ENCODE measurements around the gene RPL12.
"Not testable (repeated sequence)": the region's sequence is repeated elsewhere in the genome, so short reads cannot be mapped to it uniquely, and the experiment has no call there.

Gene RPL12

DNA sequence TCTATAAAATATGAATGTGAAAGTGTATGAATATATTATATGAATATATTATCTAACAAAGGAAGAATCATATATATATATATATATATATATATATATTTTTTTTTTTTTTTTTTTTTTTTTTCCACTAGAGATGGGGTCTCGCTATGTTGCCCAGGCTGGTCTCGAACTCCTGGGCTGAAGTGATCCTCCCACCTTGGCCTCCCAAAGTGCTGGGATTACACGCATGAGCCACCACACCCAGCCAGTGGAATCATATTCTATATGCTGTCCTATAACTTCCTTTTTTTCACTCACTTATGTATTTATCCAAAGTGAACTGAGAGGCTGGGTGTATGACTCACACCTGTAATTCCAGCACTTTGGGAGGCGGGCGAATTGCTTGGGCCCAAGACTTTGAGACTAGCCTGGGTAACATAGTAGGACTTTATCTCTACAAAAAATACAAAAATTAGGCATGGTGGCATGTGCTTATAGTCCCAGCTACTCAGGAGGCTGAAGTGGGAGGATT lies 15.3 kb upstream of the RPL12 start:
- DNase-seq = not testable (repeated sequence)

DNA sequence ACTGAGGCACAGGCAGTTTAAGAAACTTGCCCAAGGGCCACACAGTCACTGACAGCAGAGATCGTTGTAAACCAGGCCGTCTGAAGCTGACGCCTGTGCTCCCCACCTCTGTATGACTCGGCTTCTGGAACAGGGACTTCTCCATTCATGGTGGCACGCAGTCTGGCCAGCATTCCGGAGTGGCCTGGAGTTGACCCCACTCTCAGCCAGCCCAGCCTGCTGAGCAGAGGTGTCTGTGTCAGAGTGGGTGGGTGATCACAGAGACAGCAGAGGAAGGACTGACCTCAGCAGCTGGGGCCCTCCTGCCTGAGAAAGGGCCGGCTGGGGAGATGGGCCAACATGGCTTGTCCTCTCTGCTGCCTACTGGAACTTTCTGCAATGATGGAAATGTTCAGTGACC lies 12.7 kb upstream of the RPL12 start:
- no peak for DNase-seq

- DNase-seq = no peak
These were observed 12.2 kb upstream of the RPL12 start for GRCh38 chr9:127463382-127463781.

- no peak for DNase-seq
These were observed 7.7 kb upstream of the RPL12 start for GRCh38 chr9:127458921-127459320.

GRCh38 chr9:127457191-127457878 lies 6.1 kb upstream of the RPL12 start:
- no peak for DNase-seq

DNA sequence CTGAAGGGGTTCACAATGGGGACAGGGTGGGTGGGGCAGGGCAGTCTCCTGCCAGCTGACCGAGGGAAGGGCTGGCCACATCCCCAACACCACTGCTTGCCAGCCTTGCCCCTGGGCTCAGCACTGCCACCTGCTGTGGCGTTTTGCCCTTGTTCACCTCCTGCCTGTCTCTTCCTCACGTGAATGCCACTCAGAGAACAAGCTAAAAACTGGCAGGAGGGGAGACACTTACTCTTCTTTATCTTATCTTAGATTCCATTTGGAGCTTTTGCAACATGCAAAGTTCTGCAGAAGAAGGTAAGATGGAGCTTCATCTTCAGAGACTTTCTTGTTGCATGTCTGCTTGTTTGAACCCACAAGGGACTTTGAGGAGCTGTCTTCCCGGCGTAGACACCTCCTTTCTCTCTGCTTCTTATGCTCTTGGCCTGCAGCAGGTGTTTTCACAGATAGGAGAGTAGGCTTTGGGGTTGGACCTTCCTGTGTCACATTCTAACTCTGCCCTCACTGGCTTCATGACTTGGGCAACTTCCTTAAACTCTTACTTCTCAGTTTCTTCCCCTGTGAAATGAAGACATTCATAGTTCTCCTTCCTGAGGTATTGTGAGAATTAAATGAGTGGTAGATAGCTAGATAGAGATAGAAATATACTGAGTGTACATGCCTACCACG lies 4.3 kb upstream of the RPL12 start:
- DNase-seq = no peak

- no peak for DNase-seq
These were observed 1.5 kb upstream of the RPL12 start for GRCh38 chr9:127452691-127453090.

DNA sequence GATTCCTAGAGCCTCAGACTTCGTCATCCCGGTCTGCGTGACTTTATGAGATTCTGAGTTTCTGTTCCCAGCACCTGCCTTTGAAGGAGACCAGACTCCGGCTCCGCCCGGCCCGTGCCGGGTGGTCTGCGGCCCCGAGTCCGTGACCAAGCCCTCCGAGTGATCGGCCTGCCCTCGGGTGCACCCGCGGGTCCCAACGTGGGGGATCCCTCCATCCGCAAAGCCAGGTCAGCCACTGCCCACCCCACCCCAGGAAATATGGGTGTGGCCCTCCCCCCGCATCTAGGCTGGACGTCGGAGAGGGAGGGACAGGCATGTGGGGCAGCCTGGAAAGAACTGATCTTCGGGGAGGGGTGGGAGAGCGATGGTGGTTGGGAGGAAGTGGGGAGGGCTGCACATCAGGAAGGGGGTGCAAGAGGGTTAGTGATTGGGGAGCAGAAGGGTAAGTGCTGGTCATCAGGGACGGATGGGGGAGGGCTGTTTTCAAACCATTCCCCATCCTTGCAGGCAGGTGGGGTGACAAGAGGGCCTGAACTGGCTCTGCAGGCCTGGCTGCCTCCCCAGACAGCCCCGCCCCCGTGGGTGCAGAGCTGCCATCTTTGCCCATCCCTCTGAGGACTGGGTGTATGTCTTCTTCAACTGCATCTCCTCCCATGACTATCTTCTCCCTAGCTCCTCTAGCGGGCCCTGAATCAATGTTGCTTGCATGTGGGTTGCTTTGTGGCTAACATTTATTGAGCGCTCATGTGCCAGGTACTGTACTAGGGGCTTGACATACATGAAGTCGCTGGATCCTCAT lies 851 bp upstream of the RPL12 start:
- peak; percentile 32 for DNase-seq

GRCh38 chr9:127451608-127451857 lies 327 bp upstream of the RPL12 start:
- no peak for DNase-seq

- peak; percentile 42 for DNase-seq
These were observed 904 bp downstream of the RPL12 start for GRCh38 chr9:127450243-127450760.

DNA sequence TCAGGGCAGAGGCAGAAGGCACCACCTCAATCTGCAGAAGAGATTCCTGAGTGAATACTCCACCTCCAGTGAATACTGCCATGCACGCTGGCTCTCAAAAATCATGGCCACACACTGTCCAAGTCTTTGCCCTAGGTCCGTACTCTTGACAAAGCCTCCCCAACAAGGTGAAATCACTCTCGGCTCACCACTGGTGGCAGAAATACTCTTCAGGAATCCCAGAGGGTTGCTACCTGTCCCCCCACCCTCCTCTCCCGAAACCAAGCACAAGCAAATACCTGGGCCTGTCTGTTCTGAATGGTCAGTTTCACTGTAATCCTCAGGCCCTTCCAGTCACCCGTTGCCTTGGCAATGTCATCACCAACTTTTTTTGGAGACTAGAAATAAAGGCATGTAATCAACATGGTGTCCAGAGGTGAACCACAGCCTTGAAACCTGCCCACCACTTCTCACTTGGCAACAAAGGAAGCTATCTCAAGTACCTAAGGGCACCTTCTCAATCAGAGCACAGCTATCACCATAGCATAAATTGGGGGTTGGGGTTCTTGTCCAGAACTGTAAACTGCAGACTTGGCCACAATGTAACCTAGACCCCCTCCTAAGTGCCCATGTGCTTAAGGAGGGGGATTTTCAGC lies 1.8 kb downstream of the RPL12 start:
- DNase-seq = no peak

DNA sequence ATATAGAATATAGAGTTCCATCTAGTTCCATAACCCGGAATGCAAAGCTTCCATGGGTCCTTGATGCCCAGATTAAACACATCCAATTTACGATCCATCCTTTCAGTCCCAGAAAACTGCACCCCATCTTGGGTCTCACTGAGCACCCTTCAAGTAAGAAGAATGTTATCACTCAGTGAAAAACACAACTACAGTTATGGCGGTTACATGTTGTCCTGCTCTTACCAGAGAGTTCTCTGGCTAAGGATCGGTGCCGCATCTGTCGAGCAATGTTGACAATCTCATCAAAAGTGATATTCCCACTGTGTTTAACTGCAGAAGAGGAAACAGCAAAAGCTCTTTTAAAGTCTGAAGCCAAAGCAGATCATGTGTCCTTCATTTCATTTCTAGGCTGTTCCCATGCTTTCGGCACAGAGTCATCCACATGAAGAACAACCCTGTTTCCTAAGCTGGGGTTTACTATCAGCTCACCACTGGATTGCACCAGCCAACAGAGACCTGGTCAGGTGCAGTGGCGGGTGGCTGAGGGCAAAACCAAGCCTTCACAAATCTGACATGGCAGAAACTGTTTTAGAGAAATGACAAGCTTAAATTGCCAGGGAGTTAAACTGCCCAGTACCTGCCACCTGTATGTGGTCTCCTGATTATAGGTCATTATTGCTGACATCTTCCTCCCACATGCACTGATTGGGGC lies 2.9 kb downstream of the RPL12 start:
- no peak for DNase-seq

DNA sequence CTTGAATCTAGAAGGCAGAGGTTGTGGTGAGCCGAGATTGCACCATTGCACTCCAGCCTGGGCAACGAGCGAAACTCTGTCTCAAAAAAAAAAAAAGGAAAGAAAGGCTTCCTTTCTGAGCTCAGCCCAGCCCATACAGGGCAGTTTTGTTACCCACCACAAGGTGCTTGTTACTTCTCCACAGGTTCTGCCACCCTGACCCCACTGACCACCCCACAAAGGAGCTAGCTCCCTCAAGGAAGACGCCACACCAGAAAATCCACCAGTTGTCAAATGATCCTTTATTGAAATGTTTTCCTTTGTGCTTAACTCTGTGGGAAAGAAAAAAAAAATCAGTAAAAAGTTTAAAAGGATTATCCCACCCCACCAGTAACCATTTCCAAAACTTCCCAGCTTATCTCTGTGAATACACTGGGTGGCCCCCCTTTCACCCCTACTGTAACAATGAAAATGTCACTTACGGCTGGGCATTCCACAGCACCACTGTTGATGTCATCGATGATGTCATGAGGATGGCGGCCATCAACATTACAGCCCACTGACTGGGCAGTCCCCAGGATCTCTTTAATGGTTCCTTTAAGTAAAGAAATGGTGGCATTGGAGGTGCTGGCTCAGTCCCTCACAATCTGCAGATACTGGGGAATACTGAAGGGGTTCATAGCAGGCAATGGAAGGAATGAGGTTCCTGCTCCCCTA lies 3.6 kb downstream of the RPL12 start:
- no peak for DNase-seq

- DNase-seq = no peak
These were observed 4.3 kb downstream of the RPL12 start for GRCh38 chr9:127446713-127447415.

DNA sequence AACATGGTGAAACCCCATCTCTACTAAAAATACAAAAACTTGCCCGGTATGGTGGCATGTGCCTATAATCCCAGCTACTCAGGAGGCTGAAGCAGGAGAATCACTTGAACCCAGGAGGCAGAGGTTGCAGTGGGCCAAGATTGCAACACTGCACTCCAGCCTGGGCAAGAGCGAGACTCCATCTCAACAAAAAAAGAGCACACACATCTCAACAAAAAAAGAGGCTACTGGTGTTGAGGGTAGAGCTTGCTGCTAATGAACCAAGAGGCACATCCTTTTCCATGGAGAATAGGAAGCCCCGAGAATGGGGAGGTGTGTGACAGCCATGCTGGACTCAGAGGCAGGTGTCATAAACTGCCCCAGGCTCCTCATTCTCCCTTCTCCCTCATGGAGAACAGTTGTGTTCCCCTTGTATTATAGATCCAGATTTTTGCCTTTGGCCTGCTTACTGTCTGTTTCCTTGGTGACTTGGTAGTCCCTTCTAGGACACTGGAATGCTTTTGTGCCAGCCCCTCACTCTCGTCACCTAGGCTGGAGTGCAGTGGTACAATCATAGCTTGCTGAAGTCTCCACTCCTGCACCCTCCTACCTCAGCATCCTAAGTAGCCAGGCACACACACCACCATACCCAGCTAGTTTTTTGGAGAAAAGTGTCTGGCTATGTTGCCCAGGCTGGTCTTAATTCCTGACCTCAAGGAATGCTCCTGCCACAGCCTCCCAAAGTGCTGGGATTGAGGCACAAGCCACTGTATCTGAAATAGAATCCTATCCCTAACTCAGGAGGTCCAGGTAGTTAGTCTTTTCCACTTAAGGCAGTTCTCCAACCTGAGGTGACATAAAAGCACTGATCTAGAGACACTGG lies 5.1 kb downstream of the RPL12 start:
- peak; percentile 14 for DNase-seq

DNA sequence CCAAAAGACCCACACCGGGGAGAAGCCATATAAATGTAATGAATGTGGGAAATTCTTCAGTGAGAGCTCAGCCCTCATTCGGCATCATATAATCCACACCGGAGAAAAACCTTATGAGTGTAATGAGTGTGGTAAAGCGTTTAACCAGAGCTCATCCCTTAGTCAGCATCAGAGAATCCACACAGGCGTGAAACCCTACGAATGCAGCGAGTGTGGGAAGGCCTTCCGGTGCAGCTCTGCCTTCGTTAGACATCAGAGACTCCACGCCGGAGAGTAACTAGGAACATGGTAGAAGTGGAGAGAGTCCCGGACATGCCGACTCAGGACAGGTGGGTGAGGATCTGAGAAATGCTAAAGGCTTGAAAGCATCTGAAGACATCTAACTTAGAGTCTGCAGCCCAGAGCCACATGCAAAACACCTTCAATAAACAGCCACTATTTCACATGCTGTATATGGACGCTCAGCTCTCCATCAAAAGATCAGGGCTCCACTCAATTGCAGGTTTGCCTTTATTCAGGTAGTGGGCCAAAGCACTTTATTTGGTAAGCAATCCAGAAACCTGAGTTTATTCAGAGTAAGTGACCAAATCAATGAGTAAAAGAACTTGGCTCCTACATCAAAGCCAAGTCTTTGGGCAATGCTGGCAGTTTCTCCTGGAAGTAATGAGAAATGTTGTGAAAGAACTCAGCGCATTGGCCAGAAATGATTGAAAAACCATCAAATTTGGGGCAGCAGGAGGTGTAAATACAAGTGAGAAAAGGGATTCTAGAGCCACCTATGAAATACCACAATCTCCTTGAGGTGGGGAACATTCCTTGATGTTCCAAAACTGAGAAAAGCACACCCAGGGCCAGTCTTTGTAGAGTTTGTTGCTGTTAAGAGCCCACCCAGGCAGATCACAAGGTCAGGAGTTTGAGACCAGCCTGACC lies 6.0 kb downstream of the RPL12 start:
- no peak for DNase-seq

GRCh38 chr9:127444283-127444920 lies 6.8 kb downstream of the RPL12 start:
- no peak for DNase-seq

DNA sequence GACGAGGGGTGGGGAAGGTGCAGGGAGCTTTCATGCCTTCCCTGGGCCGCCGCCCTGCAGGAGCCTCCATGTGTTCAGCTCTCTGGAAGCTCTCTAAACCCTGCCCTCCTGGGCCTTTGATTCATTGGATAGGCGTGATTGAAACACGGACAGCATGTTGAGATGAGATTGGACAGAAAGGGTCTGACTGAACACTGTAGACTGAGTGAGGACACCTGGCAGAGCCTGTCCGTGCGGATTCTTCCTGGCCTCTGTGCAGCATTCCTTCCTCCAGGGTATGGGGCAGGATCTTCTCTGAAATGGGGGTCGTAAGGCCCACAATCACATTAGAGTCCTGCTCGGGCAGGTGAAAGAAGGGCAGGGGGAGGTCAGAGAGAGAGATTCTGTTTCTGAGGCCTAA lies 12.8 kb downstream of the RPL12 start:
- DNase-seq = no peak

Data from HCEC 1CT (cell line).